ENCODE measurements around the gene CSF2RB. TPM values are rescaled to one million over a fixed set of nuclear protein-coding genes. Genes with fewer than 3 reads are reported as not detected.

Gene CSF2RB
- total and polyA plus RNA-seq, 12 donors, result 0.81 to 20.8 (median 1.7) TPM

DNA sequence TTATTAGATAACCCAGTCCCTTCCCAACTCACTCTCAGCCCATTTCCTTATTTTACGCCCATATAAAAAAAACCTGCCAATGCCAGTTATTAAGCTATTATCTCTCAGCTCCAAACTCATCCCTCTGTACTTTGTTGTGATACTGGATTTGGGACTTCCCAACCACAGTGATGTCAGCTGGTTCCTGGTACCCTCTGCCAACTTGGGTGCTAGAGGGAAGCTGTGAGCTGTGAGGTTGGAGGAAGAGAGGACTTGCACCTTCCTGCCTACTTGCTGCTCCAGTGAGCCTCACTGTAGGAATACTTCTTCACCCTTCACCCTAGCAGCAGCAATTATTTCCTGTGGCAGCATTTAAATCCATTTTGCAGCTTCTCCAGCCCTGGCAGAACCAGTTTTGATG is 19.2 kb upstream of the CSF2RB start:
- ATAC-seq, result no peak
- 87 to 93% methylated on average over 1 of the region's 1 CpG for WGBS, 2 donors
- H3K4me3 ChIP-seq, result no peak overlapping the region
- no peaks in the 10 kb centered on the region for H3K36me3 ChIP-seq
- H3K4me1 ChIP-seq, result peaks cover 0 to 17% (median 0%) of the 10 kb centered on the region in 9 donors
- peaks cover 0 to 19% (median 0%) of the 10 kb centered on the region in 11 donors for H3K9me3 ChIP-seq
- H3K27ac ChIP-seq, result no peak overlapping the region
- H3K27me3 ChIP-seq, result peaks cover 0 to 14% (median 0%) of the 10 kb centered on the region in 7 donors
- TF ChIP-seq, protein P1, sequence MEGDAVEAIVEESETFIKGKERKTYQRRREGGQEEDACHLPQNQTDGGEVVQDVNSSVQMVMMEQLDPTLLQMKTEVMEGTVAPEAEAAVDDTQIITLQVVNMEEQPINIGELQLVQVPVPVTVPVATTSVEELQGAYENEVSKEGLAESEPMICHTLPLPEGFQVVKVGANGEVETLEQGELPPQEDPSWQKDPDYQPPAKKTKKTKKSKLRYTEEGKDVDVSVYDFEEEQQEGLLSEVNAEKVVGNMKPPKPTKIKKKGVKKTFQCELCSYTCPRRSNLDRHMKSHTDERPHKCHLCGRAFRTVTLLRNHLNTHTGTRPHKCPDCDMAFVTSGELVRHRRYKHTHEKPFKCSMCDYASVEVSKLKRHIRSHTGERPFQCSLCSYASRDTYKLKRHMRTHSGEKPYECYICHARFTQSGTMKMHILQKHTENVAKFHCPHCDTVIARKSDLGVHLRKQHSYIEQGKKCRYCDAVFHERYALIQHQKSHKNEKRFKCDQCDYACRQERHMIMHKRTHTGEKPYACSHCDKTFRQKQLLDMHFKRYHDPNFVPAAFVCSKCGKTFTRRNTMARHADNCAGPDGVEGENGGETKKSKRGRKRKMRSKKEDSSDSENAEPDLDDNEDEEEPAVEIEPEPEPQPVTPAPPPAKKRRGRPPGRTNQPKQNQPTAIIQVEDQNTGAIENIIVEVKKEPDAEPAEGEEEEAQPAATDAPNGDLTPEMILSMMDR (IDR thresholded peaks at IDR 0.05), result no peak
- no peak for DNase-seq
- intact Hi-C loops (cut with DNase I), result no loop called here

DNA sequence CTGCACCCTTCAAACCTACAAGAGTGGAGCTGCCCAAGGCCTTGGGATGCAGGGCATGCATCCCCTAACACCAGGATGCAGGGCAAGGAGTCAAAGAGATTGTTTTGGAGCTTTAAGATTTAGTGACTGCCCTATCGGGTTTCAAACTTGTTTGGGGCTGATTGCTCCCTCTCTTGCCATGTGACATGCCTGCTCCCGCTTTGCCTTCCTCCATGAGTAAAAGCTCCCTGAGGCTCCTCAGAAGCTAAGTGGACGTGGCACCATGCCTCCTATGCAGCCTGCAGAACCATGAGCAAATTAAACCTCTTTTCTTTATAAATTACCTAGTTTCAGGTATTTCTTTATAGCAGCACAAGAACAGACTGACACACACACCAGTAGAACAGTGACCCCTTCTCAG is 15.8 kb upstream of the CSF2RB start:
- H3K27ac ChIP-seq, result no peak overlapping the region
- H3K27me3 ChIP-seq, result peaks cover 0 to 28% (median 10%) of the 10 kb centered on the region in 7 donors
- DNase-seq (no peak), ATAC-seq (no peak)
- no peak overlapping the region for H3K4me3 ChIP-seq
- H3K36me3 ChIP-seq, result no peaks in the 10 kb centered on the region
- H3K4me1 ChIP-seq, result peaks cover 0 to 34% (median 0%) of the 10 kb centered on the region in 9 donors
- peaks cover 0 to 31% (median 8%) of the 10 kb centered on the region in 11 donors for H3K9me3 ChIP-seq
- TF ChIP-seq, protein P1 (IDR thresholded peaks at IDR 0.05), result no peak
- intact Hi-C loops (cut with DNase I), result no loop called here
- WGBS, 2 donors, result 70 to 74% methylated on average over 3 of the region's 3 CpGs

DNA sequence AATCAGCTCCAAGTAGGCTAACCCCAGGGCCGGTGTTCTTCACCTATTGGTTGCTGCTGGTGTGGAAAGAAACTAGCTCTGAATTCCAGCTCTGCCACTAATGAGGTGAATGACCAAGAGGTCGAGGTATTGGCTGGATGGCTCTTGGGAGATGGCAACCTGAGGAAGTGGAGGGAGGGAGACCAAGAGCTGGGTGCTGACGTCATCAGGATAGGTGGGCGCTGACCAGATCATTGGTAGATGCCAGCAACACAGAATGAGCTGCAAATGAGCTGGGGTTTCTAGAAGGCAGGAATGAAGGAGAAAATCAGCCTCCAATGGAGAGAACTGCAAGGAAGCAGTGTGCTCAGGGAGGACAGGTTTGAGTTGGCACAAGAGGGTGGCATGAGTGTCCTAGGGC is 14.7 kb upstream of the CSF2RB start:
- Histone ChIP-seq H3K4me1 (peaks cover 0 to 39% (median 0%) of the 10 kb centered on the region in 9 donors), H3K27me3 (peaks cover 0 to 28% (median 10%) of the 10 kb centered on the region in 7 donors), H3K36me3 (no peaks in the 10 kb centered on the region), H3K27ac (no peak overlapping the region), H3K4me3 (no peak overlapping the region), H3K9me3 (peaks cover 0 to 34% (median 8%) of the 10 kb centered on the region in 11 donors)
- no peak for ATAC-seq
- DNase-seq, result no peak
- intact Hi-C loops (cut with DNase I), result no loop called here
- TF ChIP-seq, protein P1 (IDR thresholded peaks at IDR 0.05), result no peak
- 73 to 84% methylated on average over 4 of the region's 4 CpGs for WGBS, 2 donors

DNA sequence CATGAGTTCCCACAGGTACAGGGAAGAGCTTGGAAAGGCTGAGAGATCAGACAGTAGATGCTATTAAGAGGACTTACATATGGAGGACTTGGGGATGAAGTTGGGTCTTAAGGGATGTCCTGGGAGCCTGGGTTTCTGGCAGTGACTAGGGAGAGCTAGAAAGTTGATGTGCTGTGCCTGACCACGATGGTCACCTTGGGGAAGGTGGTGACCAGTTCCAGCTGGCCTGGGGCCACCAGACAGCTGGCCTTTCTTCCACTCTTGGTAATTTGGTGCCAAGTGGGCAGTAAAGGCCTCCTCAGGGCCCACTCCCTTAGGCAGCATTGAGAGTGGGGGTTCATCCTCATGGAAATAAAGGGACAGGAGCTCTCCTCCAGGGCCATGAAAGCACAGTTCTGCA is 13.9 kb upstream of the CSF2RB start:
- no peak overlapping the region for H3K4me3 ChIP-seq
- intact Hi-C loops (cut with DNase I), result no loop called here

More for the DNA sequence above, 13.9 kb upstream of the CSF2RB start:
- no peak for ATAC-seq
- Histone ChIP-seq H3K27ac (no peak overlapping the region), H3K9me3 (peaks cover 0 to 34% (median 8%) of the 10 kb centered on the region in 11 donors), H3K4me1 (peaks cover 0 to 31% (median 0%) of the 10 kb centered on the region in 9 donors), H3K36me3 (no peaks in the 10 kb centered on the region), H3K27me3 (peaks cover 0 to 33% (median 11%) of the 10 kb centered on the region in 7 donors)
- no peak for DNase-seq
- TF ChIP-seq, protein P1 (IDR thresholded peaks at IDR 0.05), result no peak
- WGBS, 2 donors, result 43 to 77% methylated on average over 1 of the region's 1 CpG
